Measurements from ENCODE around the gene SOWAHA. TPM values are rescaled to one million over a fixed set of nuclear protein-coding genes. Genes with fewer than 3 reads are reported as not detected.

Gene SOWAHA
- total RNA-seq = 0.51 TPM in 2 replicates

DNA sequence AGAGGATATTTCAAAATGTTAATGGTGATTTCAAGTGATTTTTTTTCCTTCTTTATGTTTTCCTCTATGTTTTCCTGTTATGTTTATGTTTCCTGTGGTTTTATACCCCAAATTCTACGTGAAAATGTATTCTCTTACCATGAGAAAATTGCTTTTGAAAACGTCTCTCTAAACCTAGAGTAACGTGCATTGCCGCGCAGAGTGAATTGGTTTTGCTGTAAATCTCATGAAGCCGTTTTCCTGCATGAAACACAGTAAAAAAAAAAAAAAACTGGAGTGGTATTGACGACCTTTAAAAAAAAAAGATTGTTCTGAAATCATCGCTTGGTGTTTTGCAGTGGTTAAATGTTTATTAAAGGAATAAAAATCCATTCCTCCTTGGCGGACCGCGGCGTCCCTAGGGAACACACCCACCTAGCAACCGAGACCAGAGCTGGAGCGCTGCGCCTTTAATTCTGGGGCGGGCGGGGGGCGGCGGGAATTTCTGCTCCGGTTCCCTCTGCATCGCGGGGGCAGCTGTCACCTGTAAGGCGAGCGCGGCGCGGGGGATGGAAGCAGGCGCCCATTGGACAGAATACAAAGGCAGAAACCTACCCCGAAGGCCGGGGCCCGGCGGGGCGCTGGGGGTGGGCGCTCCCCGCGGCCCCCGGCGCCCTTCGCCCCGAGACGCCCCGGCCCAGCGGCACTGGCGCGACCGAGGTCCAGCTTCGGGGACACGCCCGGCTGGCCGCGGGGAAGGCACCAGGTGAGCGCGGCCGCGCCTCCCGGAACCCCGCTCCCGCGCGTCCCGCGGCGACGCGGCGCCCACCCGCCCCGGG lies at the start of gene SOWAHA:
Gene SOWAHA (plus strand): TSS at position 522 of the 818 bp plus-strand sequence. CDS start 320 bp downstream, outside the sequence.
- intact Hi-C loops (cut with micrococcal nuclease) = loop anchor here (1.0 to 5.0 kb wide), 2 partner anchors 36 to 62 kb away; partner anchors contain the start of gene SEPTIN8

DNA sequence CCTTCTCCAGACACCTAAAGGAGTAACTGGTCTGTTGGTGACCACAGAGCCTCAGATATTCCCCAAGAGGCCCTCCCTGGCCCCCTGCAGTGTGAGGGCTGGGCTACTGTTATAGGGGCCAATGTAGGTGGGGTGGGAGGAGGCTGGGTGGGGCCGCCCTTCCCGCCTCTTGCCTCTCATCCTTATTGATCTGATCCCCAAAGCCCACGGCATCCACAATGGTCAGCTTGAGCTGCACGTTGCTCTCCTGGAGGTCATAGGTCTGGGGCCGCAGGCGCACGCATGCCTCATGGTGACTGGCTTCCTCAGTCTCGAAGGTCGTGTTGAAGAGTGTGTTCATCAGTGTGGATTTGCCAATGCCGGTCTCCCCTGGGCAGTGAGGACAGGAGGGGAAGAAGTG lies 49.1 kb upstream of the SOWAHA start:
- intact Hi-C loops (cut with micrococcal nuclease) = no loop called here

DNA sequence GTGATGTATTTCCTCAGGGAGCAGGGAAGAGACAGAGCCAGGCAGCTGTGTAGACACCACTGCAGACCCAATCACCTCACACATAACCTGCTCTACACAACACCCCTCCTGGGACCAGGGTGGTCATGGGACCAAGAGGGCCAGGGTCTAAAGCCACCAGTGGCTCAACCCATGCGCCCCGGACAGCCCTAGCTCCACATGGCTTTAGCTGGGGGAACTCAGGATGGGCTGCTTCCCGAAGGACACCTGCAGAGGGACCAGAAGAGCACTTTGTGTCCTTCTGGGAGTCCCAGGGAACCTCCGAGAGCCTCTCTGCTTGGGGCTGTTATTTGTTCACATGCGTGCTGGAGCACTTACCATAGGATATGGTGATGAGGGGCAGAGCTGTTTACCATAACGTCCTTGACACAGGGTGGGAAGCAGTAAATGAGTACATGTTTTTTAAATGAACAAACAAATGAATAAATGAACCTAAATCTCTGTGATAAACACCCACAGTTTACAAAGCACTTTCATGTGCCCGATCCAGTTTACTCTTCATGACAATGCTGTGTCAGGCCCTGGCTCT lies 48.3 kb upstream of the SOWAHA start:
- intact Hi-C loops (cut with micrococcal nuclease) = no loop called here

DNA sequence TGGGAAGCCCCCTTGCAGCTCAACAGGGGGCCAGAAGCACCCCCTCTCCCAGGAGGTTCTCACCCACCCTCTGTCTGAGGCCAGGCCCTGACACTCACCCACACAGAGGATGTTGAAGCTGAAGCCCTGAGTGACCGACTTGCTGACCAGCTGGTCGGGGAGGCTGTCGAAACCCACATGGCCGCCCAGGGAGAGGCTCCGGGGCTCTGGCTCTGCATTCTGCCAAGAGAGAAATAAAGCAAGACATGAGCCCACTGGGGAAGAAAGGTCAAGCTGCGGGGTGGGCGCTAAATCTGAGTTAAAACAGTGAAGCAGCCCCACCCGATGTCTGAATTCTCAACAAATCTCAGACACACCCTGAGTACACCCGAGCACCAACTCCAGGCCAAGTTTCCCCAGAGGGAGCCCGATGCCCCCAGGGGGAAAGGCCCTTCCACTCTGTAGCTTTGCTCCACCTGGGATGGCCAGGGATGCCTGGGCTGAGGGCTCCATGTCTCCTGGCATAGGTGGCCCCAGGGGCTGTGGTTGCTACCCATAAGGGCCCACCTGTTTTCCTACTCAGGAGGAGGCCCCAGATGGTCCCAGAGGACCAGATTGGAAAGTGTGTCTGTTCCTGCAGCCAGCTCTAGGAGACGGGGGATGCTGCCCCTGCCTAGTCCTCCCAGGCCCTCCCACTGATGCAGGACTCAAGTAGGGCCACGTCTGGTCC lies 47.6 kb upstream of the SOWAHA start:
- intact Hi-C loops (cut with micrococcal nuclease) = no loop called here

DNA sequence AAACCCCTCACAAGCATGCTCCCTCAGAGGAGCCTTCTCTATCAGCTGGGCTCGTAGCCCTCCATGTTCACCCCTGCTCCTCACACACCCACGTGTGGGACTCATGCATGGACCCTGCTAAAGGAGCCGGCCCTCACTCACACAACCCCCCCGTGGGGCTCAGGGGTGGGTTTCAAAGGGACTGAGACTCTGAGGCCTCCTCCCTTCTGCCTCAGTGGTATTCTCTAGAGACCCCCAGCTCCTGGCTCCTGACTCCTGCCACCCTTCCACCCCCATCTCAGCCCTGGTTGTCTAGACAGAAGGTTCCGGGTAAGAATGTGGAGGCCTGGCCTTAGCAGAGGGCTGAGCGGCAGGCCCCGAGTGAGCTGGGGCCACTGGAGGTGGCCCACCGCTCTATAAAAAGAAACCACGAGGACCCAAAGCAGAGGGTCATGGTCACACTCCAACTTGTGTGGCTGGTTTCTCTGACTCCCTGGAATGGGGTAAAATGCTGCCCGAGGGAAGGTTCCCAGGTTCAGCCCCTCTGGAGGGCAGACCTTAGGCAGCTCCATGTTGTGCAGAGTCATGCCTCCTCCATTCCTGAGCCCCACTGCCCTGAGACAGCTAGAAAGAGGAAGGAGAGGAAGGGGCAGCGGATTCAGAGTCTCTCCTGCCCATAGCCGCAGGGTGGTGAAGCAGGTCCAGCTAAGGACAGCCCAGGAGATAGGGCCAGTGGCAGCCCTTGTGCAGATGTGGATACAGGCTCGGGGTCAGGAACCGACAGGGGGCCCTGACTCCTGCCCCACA lies 46.9 kb upstream of the SOWAHA start:
- intact Hi-C loops (cut with micrococcal nuclease) = no loop called here

DNA sequence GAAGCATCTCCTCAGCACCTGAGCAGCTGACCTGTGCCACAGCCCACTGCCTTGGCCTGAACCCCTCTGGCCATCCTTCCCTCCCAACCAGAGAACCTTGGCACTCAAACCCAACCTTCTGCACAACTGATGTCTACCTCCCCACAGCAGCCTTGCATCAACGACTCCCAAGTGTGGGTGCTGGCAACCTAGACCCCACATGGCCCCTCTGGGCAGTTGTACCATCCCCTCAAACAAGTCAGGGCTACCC lies 46.4 kb upstream of the SOWAHA start:
- intact Hi-C loops (cut with micrococcal nuclease) = no loop called here

DNA sequence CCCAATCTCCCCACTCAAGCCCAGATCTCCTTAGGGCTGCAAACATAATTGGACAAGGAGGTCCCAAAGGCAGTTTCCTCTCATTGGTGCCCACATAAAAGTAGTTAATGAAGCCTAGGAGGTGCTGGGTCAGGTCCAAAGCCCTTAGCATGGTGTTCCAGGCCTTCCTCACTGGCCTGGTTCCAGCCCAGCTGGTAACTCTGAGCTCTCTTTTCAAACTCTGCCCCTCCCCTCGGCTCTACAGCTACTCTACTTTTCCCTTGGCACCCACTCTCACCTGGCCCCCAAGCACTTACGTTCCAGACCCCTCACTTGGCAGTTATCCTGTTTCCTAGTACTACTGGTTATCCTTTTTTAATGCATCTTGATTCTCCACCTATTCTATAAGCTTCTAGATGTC lies 46.0 kb upstream of the SOWAHA start:
- intact Hi-C loops (cut with micrococcal nuclease) = no loop called here

DNA sequence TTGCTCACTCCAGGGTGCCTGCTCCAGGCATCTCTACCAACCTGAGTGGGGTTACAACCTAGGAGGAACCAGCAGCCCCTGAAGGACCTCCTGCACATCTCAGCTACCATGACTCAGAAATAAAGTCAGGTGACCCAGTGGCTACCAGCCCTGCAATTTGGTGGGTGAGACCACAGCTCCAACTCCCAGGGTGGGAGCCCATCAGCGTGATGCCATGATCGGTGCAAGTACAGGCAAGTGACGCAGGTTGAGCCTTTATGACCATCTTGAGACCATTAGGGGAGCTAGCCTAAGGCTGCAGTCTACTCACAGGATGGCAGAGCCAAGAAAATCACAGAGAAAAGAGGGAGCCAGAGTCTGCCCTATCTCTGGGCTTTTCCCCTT lies 44.6 kb upstream of the SOWAHA start:
- intact Hi-C loops (cut with micrococcal nuclease) = no loop called here

DNA sequence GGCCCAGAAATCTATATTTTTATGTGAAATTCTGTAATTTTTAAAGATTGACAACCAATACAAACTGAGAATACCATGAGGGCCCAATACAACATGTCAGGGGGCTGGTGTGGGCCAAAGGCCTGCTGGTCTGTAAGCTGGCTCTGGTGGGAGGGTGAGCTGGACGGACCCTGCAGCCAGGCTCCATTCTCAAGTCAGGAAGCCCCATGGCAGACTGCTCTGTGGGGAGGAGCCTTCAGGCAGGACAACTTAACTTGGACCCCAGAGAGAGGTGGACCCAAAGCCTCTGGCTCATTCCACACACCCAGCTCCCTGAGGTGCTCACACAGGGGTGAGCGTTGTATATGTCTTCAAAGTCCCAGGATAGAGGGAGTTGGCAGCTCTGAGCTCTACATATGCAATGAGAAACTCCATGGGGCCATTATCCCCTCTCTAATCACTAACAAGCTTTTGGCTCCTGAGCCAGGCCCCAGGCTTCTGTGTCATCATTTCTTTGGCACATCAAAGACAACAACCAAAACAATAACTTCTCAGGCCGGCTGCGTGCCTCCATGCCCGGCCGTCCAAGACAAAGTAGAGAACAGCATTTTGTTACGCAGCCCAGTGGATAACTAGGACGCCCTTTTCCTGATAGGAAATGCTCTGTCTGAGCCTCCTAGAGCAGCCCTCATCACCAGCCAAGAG lies 42.5 kb upstream of the SOWAHA start:
- intact Hi-C loops (cut with micrococcal nuclease) = no loop called here

DNA sequence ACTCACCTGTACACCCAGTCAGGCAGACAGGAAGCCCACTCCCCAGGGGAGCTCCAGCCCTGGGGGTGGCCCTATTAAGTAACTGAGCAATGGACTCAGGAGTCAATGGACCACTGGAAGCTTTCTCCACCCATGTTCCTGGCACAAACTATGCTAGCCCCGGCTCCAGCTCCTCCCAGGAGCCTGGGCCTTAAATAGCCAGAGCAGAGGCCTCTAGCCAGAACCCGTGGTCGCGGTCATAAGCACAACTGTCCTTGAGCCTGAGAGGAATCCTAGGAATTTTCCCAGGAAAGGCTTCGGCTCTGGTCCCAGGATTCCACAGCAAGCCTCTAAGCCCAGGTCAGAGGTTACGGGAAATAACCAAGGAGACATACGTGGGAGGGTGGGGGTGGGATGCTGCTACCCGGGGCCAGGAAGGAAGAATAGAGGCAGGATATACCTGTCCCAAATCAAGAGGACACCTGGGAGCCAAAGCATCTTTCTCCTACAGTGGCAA lies 41.6 kb upstream of the SOWAHA start:
- intact Hi-C loops (cut with micrococcal nuclease) = no loop called here

DNA sequence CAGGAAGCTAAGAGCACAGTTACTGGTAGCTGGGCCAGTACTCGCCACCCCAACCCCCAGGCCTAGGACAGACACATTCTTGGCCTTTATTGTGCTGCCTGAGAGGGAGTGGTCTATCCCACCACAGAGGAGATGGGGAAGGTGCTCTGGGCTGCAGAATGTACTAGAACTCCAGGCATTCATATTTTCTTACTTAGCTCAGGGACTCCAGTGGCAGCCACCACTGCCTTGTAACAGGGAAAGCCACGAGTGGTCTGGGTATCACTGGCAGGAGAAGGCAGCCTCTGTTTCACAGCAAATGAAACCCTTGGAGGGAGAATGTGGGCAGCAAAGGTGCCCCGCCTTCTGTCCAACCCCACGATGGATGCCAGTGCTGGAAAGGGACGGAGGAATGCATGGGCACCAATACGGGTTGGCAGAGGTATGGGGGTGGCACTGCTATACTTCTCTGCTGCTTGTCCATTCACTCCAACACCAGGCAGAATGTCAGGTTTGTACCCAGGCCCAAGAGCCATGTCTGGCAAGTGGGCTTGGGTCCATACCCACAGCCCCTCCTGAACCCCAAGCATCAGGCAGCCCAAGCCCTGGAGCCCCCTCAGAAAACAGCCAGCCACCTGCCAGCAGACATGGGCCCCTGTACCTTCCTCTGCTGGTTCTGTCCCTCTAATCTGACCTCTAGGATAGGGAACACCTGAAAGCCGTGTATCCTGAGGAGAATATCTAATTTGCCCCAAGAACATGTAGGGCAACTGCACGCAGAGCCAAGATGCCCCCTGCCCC lies 40.6 kb upstream of the SOWAHA start:
- intact Hi-C loops (cut with micrococcal nuclease) = no loop called here

DNA sequence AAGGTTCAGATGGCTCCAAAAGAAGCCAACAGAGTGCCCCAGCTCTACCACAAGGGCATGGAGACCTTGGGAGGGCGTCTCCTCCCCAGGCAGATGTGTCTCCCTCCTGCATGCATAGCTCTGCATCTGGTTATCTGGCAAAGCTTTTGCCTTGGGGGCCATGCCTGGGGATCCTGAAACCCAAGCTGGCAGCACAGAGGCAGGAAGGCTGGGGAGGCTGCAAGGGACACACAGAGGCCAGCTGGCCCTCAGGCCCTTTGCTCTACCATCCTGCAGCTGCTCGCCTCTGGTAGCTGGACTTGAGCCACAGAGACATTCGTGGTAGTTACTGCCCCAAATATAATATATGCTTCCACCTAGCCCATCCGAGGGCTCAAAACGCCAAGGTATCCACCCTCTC lies 40.0 kb upstream of the SOWAHA start:
- intact Hi-C loops (cut with micrococcal nuclease) = no loop called here

DNA sequence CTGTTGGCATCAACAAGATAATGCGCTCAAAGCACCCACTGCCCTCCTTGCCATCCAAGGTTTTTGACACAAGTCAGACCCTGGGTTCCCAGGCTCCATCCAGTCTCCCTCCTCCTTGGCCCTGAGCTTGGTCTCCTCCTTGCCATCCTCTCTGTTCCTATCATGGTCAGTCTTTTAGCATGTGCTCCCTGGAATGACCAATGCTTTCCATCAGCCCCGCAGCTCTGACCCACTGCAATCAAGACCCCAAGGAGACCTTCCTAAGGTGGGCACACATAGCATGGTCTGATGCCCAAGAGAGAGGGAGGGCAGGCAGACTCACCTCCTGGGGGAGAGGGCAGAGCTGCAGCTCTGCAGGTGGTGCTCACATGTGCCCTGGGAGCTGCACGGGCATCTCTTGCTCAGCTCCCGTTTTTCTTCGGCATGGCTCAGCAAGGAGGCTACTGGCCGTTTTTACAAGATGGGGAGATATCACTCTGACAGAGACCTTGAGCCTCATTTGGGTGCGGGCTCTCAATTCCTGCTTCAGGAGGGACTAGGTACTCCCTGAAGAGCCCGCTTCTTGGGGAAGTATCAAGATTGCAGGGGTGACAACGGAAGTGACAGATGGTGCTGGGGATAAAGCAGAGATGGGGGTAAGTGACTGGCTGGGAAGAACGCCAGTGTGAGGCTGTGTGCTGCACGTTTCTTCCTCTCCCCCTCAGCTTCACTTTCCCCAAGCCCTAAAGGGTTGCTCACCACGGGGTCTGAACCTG lies 39.3 kb upstream of the SOWAHA start:
- intact Hi-C loops (cut with micrococcal nuclease) = no loop called here

DNA sequence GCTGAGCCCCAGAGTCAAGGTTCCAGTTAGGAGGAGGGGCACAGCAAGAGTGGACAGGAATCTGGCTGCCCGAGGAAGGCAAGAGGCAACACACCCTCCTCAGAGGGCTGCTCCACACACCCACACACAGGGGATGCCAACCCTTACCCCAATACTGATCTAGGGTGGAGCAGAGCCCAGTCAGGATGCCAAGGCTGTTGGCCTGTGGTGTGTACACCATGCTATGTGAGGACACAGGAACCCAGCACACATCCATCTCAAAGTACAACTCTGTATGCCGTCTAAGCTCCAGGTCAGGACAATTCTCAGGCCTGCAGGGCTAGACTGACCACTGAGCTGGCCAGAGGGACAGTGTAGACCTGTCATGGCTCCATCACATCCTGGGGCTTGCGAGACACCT lies 38.7 kb upstream of the SOWAHA start:
- intact Hi-C loops (cut with micrococcal nuclease) = no loop called here

DNA sequence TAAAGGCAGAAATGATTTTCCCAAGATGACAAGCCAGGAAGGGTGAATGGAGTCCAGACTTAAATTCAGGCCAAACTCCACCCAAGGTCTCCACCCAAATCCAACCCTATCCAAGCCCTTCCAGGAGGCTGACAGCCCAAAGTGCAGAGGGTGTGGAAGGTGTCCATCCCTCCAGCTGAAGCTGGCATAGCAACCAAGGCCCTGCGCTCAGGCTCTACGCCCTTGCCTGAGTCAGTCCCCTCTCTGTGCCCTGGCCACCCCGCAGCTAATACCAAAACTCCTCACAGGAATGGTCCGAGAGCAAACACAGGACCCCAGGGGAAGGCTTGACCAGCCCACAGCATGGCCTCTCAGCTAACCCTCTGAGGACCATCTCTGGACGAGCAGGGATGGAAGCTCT lies 38.2 kb upstream of the SOWAHA start:
- intact Hi-C loops (cut with micrococcal nuclease) = loop anchor here (5.0 kb wide), 1 partner anchor 37 kb away; the partner anchor contains the start of gene SOWAHA

DNA sequence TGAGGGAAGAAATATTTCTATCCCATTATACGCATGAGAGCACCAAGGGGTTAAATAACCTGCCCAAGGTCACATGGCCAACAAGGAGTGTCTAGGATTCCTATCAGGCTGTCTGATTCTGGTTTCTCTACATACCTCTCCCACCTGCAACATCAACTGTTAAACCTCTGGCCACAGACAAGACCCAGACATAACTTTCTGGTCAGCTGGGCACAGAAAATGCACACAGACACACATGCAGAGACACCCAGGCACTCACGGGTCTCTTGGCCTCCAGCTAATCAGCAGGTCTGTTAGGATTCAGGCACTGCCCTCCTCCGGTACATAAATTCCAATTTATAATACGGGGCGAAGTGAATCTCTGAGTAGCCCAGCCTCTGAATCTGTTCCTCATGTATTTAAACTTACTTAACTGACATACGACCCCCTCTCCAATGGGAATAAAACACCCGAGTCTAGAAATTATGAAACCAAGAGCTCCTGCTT lies 37.6 kb upstream of the SOWAHA start:
- intact Hi-C loops (cut with micrococcal nuclease) = loop anchor here (5.0 kb wide), 1 partner anchor 37 kb away; the partner anchor contains the start of gene SOWAHA

DNA sequence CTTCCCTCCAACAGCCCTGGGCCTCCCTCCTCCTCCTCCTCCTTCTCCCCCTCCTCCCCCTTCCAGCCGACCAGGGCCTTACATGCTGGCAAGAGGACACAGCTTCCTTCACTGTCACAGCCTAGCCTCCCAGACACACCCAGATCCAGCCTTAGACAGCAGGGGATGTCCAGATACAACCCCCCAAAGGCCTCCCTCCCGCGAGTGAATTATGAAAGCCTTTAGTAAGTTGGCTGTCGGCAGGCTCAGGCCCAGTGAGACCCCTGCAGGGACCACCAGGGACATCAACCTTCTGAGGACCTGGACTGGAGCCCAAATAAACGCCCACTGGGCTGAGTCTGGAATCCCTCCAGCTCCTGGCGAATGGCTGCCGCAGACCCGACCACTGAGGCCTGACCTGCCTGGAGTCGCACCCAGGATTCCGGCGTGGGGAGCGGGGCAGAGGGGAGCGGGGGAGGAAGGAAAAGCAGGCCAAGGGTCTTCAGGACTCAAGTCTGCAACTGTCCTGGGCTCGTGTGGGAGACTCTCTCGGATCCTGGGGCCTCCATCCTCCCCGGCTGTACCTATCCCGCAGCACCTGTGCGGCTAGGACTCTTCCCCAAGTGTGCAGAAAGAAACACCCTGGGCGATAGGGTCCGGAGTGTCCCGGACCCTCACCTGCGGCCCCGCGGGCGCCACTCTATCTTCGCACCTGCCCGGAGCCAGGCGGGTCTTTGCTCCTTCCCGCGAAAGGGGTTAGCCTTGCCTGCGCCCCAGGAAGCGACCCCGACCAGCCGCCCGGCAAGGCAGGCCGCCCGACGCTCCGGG lies 36.8 kb upstream of the SOWAHA start:
- intact Hi-C loops (cut with micrococcal nuclease) = loop anchor here (1.0 to 5.0 kb wide), 2 partner anchors 25 to 36 kb away; partner anchors contain the start of gene SOWAHA

DNA sequence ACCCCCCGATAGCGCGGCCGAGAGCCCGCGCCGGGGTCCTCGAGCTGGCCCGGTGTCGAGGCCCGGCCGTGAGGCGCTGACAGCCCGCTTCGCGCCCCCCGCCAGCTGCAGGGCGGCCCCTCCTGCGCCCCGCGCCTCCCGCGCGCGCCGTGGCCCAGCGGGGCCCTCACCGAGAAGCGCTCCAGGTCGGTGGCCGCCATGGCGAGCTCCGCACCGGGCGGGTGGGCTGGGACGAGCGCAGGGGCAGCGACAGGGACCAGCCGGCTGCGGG lies 36.2 kb upstream of the SOWAHA start:
- intact Hi-C loops (cut with micrococcal nuclease) = loop anchor here (1.0 to 5.0 kb wide), 3 partner anchors 26 to 40 kb away; partner anchors contain the start of genes KIF3A and SOWAHA
